Keratinocyte (primary cell): Measurements from ENCODE around the gene SAMD15. TPM values are rescaled to one million over a fixed set of nuclear protein-coding genes. Genes with fewer than 3 reads are reported as not detected.

ENCODE experiments used
- DNase-seq: peaks from one replicate; pipeline ENCODE4 v3.0.0-alpha.2; 2011; ENCODE audit warnings: low read depth, missing footprints, low spot score
- FAIRE-seq: peaks from 2 replicates; lab custom pipeline; 2011; peaks lifted over from hg19 to GRCh38; lab: Jason Lieb, UNC
- H2AFZ ChIP-seq: 2 replicates; pipeline ENCODE4 v1.6.0; 2012; ENCODE audit warnings: low read length, control low read depth, inconsistent platforms; ENCODE audit not compliant: control insufficient read depth
- H3K27ac ChIP-seq: 2 replicates; pipeline ENCODE4 v1.5.1; 2011; ENCODE audit warnings: low read length; ENCODE audit not compliant: control insufficient read depth, insufficient read depth
- H3K27me3 ChIP-seq: 3 replicates; pipeline ENCODE4 v1.6.0; 2011; ENCODE audit warnings: low read length; ENCODE audit not compliant: control insufficient read depth, insufficient read depth; ENCODE audit errors: extremely low read depth
- H3K36me3 ChIP-seq, 2 experiments: 2 replicates in 1 of 2; 3 replicates in 1 of 2; pipeline ENCODE4 v1.5.1; 2011; ENCODE audit warnings: low read length in 2 of 2, mild to moderate bottlenecking in 1 of 2; ENCODE audit not compliant: control insufficient read depth in 2 of 2, insufficient read depth in 2 of 2; ENCODE audit errors: extremely low read depth in 1 of 2
- H3K4me1 ChIP-seq: 3 replicates; pipeline ENCODE4 v1.5.1; 2011; ENCODE audit warnings: low read length; ENCODE audit not compliant: control insufficient read depth, insufficient read depth; ENCODE audit errors: extremely low read depth
- H3K4me2 ChIP-seq: 3 replicates; pipeline ENCODE4 v1.6.0; 2011; ENCODE audit warnings: low read depth, low read length; ENCODE audit not compliant: control insufficient read depth, insufficient read depth; ENCODE audit errors: extremely low read depth
- H3K4me3 ChIP-seq, 3 experiments: fragments of 200-600 bp in 1 of 3; sonication (generic) in 1 of 3; 2 replicates in 2 of 3; 3 replicates in 1 of 3; pipeline ENCODE4 v1.5.1; 2011 to 2016; ENCODE audit warnings: low read length in 3 of 3, mild to moderate bottlenecking in 3 of 3, control low read depth in 2 of 3, inconsistent platforms in 1 of 3, low read depth in 1 of 3, mixed read lengths in 1 of 3, mixed run types in 1 of 3, moderate library complexity in 1 of 3; ENCODE audit not compliant: control insufficient read depth in 2 of 3, insufficient read depth in 2 of 3; ENCODE audit errors: extremely low read depth in 1 of 3
- H3K79me2 ChIP-seq: 2 replicates; pipeline ENCODE4 v1.6.0; 2012; ENCODE audit warnings: low read length; ENCODE audit not compliant: control insufficient read depth, insufficient read depth
- H3K9ac ChIP-seq: 3 replicates; pipeline ENCODE4 v1.6.0; 2011; ENCODE audit warnings: low read length; ENCODE audit not compliant: control insufficient read depth, insufficient read depth; ENCODE audit errors: extremely low read depth
- H3K9me1 ChIP-seq: 3 replicates; pipeline ENCODE4 v1.6.0; 2011; ENCODE audit warnings: low read length; ENCODE audit not compliant: control insufficient read depth, insufficient read depth; ENCODE audit errors: extremely low read depth
- H3K9me3 ChIP-seq: 2 replicates; pipeline ENCODE4 v1.5.1; 2012; ENCODE audit warnings: low read depth, low read length; ENCODE audit not compliant: control insufficient read depth
- H4K20me1 ChIP-seq: 3 replicates; pipeline ENCODE4 v1.6.0; 2011; ENCODE audit warnings: low read length; ENCODE audit not compliant: control insufficient read depth, insufficient read depth; ENCODE audit errors: extremely low read depth
- CTCF ChIP-seq, 3 experiments: IDR thresholded peaks in 1 of 3; conservative IDR thresholded peaks in 1 of 3; optimal IDR thresholded peaks in 1 of 3; 2 replicates in 2 of 3; 3 replicates in 1 of 3; pipeline versions ENCODE3 to v1.5.1; 2011; ENCODE audit warnings: low read length in 3 of 3, mild to moderate bottlenecking in 3 of 3, moderate library complexity in 2 of 3, control low read depth in 1 of 3, inconsistent platforms in 1 of 3; ENCODE audit not compliant: insufficient read depth in 2 of 3; ENCODE audit errors: extremely low read depth in 1 of 3
- EZH2 ChIP-seq: IDR thresholded peaks from one replicate; pipeline ENCODE4 v1.6.1; 2012; ENCODE audit warnings: inconsistent platforms, mild to moderate bottlenecking, low read length, moderate library complexity
- dilution Hi-C: fragments of 300-500 bp; cut with MboI; formaldehyde crosslinking; loops from one replicate; pipeline ENCODE4 v1.7.0; 2020; ENCODE audit warnings: low sequenced_read_pairs; ENCODE audit not compliant: extremely low pct_ligation_motif_present
- polyA plus RNA-seq, 5 experiments: library from polyadenylated mRNA; depleted of rRNA in 3 of 5; stranded (reverse) in 3 of 5; stranded (forward) in 1 of 5; unstranded in 1 of 5; fragments of >200 nt; gene quantifications; 1 replicate in 1 of 5; 2 replicates in 3 of 5; 3 replicates in 1 of 5; pipeline versions ENCODE4 v1.2.1 to v1.2.3, GENCODE V29; 2011 to 2012; ENCODE audit warnings: missing spikeins in 2 of 5, low read depth in 1 of 5, low replicate concordance in 1 of 5

SAMD15 gene
- polyA plus RNA-seq, 1 donor (not counting 4 experiments of a cell fraction or from before 2014, with no cell fraction given): 0.77 TPM

- H3K4me3 ChIP-seq: no peak overlapping the region
- H3K4me1 ChIP-seq: peaks cover 8% of the 10 kb centered on the region
- H3K9me1 ChIP-seq: no peaks in the 10 kb centered on the region
- H3K27ac ChIP-seq: no peak overlapping the region
- H3K9me3 ChIP-seq: no peaks in the 10 kb centered on the region
- H4K20me1 ChIP-seq: no peaks in the 10 kb centered on the region
- H2AFZ ChIP-seq: no peak overlapping the region
- no peaks in the 10 kb centered on the region for H3K36me3 ChIP-seq
- TF ChIP-seq CTCF (optimal IDR thresholded peaks at IDR 0.05 in 1 of 3, IDR thresholded peaks at IDR 0.05 in 1 of 3, conservative IDR thresholded peaks at IDR 0.05 in 1 of 3; ENCODE audit: extremely low read depth in 1 of 3, insufficient read depth in 2 of 3, low read length in 3 of 3): no peak
- TF ChIP-seq EZH2: no peak
- FAIRE-seq (no peak), DNase-seq (no peak)
- dilution Hi-C loops: no loop called here
- H3K79me2 ChIP-seq: peaks cover 18% of the 10 kb centered on the region
- no peak overlapping the region for H3K4me2 ChIP-seq
- H3K9ac ChIP-seq: no peak overlapping the region
- H3K27me3 ChIP-seq: no peaks in the 10 kb centered on the region
These were observed 4.8 kb upstream of the SAMD15 start for GRCh38 chr14:77372304-77372841.

GRCh38 chr14:77375164-77375950, 1.8 kb upstream of the SAMD15 start:
- no peaks in the 10 kb centered on the region for H3K9me3 ChIP-seq
- TF ChIP-seq CTCF (optimal IDR thresholded peaks at IDR 0.05 in 1 of 3, IDR thresholded peaks at IDR 0.05 in 1 of 3, conservative IDR thresholded peaks at IDR 0.05 in 1 of 3; ENCODE audit: extremely low read depth in 1 of 3, insufficient read depth in 2 of 3, low read length in 3 of 3): no peak
- TF ChIP-seq EZH2: no peak
- no peaks in the 10 kb centered on the region for H4K20me1 ChIP-seq
- peaks cover 18% of the 10 kb centered on the region for H3K79me2 ChIP-seq
- no peak overlapping the region for H2AFZ ChIP-seq
- H3K27ac ChIP-seq: no peak overlapping the region
- H3K4me3 ChIP-seq: peak overlapping the region in 2 of 3 experiments; percentile 82 to 84
- H3K36me3 ChIP-seq: no peaks in the 10 kb centered on the region
- peaks cover 11% of the 10 kb centered on the region for H3K4me1 ChIP-seq
- H3K9me1 ChIP-seq: no peaks in the 10 kb centered on the region
- no peak overlapping the region for H3K9ac ChIP-seq
- dilution Hi-C loops: no loop called here
- FAIRE-seq (no peak), DNase-seq (no peak)
- no peaks in the 10 kb centered on the region for H3K27me3 ChIP-seq
- H3K4me2 ChIP-seq: peak overlapping the region; percentile 94
